Left lung (tissue), 10 donors: ENCODE measurements around the gene CMKLR1. TPM values are rescaled to one million over a fixed set of nuclear protein-coding genes. Genes with fewer than 3 reads are reported as not detected.
A peak's percentile ranks its signal among the peaks of the same experiment; 100 is the strongest.

ENCODE experiments used
- ATAC-seq: fragments of 200-7000 bp; cut with Tn5 transposase; one replicate; pipeline ENCODE4 v1.9.1; 2020; ENCODE audit warnings: moderate library complexity
- DNase-seq, 4 donors: peaks; one replicate each; pipeline ENCODE4 v3.0.0-alpha.2; 2013 to 2020
- H3K27ac ChIP-seq, 2 donors: fragments of 200-600 bp; sonication (generic) in 1 of 2; one replicate each; pipeline versions ENCODE4 v1.5.0 to v1.8.0; 2020 to 2021
- H3K27me3 ChIP-seq, 2 donors: fragments of 200-600 bp; sonication (generic) in 1 of 2; one replicate each; pipeline versions ENCODE4 v1.5.0 to v1.8.0; 2020 to 2021
- H3K36me3 ChIP-seq, 2 donors: fragments of 200-600 bp; sonication (generic) in 1 of 2; one replicate each; pipeline versions ENCODE4 v1.5.0 to v1.8.0; 2020 to 2021
- H3K4me1 ChIP-seq, 2 donors: fragments of 200-600 bp; one replicate each; pipeline ENCODE4 v1.8.0; 2021
- H3K4me3 ChIP-seq, 2 donors: fragments of 200-600 bp; sonication (generic) in 1 of 2; one replicate each; pipeline versions ENCODE4 v1.5.0 to v1.8.0; 2020 to 2021; ENCODE audit warnings: mild to moderate bottlenecking in 1 of 2
- H3K9me3 ChIP-seq, 2 donors: fragments of 200-600 bp; sonication (generic) in 1 of 2; one replicate each; pipeline versions ENCODE4 v1.5.0 to v1.8.0; 2020 to 2021
- intact Hi-C, 2 donors: fragments of 100-400 bp; cut with DNase I; formaldehyde crosslinking; loops; one replicate each; pipeline versions ENCODE4 v1.11.2 to v1.14.2; 2022
- polyA plus RNA-seq, 6 donors: library from polyadenylated mRNA; unstranded; fragments of 120-200 nt; gene quantifications; one replicate each; pipeline ENCODE4 v1.2.1, GENCODE V29; 2013; ENCODE audit not compliant: insufficient read length in 6 of 6
- total RNA-seq, 2 donors: library from RNA; stranded (reverse); fragmentation: NEBNext Ultra II Directional; extraction: Animal tissue kit (Norgen Biotek cat#: 25700); gene quantifications; one replicate each; pipeline ENCODE4 v1.2.1, GENCODE V29; 2021
- TF ChIP-seq, protein P1 (sequence below), 2 donors: fragments of 200-600 bp; sonication (generic) in 1 of 2; IDR thresholded peaks; one replicate each; pipeline versions ENCODE4 v1.5.0 to v1.8.0; 2021; ENCODE audit warnings: antibody characterized with exemption in 2 of 2
- donor health status: DM: no; HTN: yes; CAD: no.
- donor health status: DM: no; HTN: no; CAD: no.

The CMKLR1 gene
- total and polyA plus RNA-seq, 8 donors: 10.1 to 31.2 (median 12.9) TPM

DNA sequence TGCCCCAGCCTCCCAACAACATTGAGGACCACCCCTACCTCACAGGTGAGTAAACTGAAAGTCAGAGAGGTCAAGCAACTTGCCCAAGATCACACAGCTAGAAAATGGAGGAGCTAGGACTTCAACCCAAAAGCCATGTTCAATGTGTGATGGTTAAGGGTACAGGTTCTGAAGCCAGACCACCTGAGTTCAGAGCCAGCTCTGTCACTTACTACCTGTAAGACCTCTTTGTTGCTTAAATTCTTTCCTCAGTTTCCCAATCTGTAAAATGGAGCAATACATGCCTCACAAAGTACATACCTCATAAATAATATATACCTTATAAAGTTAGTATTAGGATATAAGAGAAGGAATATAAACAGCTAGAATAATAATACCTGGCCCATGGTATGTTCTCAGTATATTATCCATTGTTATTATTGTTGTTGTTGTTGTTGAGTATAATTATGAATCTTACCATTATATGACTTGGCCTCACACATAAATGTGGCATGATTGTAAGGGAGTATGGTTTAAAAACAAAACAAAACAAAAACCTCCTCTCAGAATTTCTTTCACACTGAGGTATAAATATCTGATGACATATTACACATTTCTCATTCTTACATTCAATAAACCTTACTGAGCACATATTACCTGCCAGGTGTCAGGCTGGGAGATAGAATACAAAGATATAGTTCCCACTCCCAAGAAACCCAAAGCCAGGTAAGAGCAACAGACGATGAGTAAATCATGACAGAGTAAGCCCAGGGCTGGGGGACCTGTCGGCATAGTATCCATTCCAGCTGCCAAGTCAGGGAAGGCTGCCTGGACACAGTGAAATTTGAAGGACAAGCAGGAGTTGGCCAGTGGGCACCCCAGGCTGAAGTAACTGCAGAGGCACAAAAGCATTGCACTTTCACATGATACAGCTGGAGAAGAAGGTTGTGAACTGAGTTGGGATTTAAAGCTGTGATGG is 19.6 kb downstream of the CMKLR1 start:
- Histone ChIP-seq H3K4me3 (no peak overlapping the region), H3K9me3 (no peaks in the 10 kb centered on the region), H3K27ac (no peak overlapping the region), H3K27me3 (no peaks in the 10 kb centered on the region), H3K4me1 (peaks cover 0 to 47% of the 10 kb centered on the region in 2 donors), H3K36me3 (peaks cover 0 to 7% of the 10 kb centered on the region in 2 donors)
- ATAC-seq (no peak), DNase-seq (no peak)
- TF ChIP-seq, protein P1, sequence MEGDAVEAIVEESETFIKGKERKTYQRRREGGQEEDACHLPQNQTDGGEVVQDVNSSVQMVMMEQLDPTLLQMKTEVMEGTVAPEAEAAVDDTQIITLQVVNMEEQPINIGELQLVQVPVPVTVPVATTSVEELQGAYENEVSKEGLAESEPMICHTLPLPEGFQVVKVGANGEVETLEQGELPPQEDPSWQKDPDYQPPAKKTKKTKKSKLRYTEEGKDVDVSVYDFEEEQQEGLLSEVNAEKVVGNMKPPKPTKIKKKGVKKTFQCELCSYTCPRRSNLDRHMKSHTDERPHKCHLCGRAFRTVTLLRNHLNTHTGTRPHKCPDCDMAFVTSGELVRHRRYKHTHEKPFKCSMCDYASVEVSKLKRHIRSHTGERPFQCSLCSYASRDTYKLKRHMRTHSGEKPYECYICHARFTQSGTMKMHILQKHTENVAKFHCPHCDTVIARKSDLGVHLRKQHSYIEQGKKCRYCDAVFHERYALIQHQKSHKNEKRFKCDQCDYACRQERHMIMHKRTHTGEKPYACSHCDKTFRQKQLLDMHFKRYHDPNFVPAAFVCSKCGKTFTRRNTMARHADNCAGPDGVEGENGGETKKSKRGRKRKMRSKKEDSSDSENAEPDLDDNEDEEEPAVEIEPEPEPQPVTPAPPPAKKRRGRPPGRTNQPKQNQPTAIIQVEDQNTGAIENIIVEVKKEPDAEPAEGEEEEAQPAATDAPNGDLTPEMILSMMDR (IDR thresholded peaks at IDR 0.05): no peak
- intact Hi-C loops: no loop called here

DNA sequence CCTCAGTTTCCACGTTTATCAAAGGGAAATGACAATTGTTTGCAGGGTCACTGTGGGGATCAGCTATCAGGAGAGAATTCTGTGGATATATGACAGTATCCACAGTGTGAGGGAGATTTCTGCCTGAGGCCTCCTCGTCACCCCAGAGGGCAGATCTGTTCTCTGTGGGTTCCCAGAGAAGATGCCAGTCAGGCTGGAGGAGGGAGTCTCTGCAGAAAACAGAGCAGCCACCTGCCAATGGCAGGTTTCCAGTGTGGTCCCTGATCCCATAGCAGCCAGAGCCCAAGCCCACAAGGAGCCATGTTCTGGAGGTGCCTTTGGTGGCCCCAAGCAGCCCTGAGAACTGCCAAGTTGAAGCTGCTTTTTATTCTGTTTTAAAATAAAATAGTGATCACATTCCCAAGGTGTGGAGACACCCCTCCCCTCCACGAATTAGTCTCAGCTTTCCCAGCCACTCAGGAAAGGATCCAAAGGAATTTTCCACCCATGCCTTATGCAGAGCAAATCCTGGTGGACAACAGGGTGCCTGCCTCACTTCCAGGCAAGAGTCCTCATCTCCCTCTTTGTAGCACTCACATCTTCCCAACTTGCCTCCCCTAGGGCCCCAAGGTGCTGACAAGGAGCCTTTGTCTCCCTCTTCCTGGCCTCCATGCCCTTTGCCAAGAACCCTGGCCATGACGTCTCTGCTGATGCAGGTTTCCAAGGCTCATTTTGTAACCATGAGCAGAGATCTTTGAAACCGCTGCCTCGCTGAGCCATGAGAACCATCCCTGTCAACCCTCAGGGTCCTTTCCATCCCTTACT is 20.4 kb downstream of the CMKLR1 start:
- ATAC-seq: no peak
- H3K27ac ChIP-seq: no peak overlapping the region
- TF ChIP-seq, protein P1 (IDR thresholded peaks at IDR 0.05): no peak
- intact Hi-C loops: no loop called here
- H3K4me3 ChIP-seq: no peak overlapping the region
- peaks cover 6 to 55% of the 10 kb centered on the region in 2 donors for H3K4me1 ChIP-seq
- no peaks in the 10 kb centered on the region for H3K9me3 ChIP-seq
- DNase-seq: no peak
- H3K36me3 ChIP-seq: peaks cover 0 to 4% of the 10 kb centered on the region in 2 donors
- no peaks in the 10 kb centered on the region for H3K27me3 ChIP-seq

DNA sequence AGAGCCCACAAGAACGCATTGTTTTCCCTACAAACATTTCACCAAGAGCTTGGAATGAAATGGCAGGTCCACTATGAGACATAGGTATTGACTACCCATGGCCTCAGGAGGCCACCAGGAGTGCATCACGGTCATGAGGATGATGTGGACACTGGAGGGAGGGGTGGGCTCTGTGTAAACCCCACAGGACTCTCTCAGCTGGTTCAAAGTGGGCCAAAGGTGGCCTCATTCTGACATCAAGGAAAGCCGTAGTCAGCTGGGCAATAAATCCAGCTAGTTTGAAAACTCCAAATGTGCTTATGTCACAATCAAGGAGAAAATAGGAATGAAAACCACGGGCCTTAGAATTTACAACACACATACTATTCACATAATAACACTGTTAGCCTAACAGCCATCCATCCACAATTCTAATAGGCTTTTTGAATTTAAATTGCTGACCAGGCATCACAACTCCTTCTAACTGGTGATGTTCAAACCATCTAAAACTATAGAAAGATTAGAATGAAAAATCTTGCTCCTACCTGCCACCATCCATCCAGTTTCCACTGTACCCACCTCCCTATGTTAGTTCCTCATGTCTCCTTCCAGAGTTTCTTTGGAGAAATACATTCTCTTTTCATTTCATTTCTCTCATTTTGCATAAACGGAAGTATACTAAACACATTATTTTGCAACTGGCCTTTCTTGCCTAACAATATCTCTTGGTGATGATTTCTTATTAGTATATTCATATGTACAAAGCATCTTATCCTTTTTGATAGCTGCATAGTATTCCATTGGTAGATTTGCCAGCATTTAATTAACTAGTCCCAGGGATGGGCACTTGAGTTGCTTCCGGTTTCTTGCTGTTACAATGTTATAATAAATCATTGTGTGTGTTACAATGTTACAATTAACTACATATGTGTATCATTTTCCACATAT is 21.5 kb downstream of the CMKLR1 start:
- TF ChIP-seq, protein P1 (IDR thresholded peaks at IDR 0.05): no peak
- Histone ChIP-seq H3K27ac (peak overlapping the region in 1 of 2 donors; percentile 61), H3K4me3 (no peak overlapping the region), H3K4me1 (peaks cover 17 to 65% of the 10 kb centered on the region in 2 donors), H3K27me3 (no peaks in the 10 kb centered on the region), H3K9me3 (no peaks in the 10 kb centered on the region), H3K36me3 (no peaks in the 10 kb centered on the region)
- intact Hi-C loops: no loop called here
- DNase-seq (no peak), ATAC-seq (no peak)

DNA sequence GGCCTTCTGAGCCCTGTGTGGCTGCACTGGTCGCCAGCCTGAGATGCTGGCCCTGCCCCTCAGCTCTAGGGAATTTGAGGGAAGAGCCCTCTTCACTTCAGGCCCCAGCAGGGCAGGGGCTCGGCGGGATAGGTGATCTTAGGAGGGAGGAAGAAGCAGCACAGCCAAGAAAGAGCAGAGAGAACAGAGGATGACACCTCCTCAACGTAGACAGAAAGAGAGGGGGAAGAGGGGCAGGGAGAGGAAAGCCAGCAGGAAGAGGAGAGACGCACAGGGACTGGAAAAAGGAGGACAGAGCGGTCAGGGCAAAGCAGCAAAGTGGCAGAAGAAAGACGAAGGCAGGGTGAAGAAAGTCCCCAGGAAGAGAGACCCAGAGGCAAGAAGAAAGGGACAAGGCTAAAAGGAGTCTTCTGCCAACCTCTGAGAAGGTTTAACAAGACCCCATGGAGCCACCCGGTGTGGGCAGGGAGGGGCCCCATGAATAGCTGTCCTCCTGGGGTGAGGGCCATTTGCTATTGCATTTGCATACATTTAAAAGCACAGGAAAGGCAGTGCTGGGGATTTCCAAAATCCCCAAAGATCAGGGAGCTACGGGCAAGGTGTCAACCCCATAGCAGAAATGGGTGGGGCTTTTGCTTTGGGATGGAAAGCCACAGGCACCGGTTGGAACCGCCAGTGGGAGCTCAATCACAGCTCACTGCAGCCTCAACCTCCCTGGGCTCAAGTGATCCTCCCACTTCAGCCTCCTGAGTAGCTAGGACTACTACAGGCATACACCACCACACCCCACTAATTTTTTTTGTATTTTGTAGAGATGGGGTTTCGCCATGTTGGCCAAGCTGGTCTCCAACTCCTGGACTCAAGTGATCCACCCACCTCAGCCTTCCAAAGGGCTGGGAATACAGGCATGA is 22.7 kb downstream of the CMKLR1 start:
- H3K4me1 ChIP-seq: peaks cover 23 to 74% of the 10 kb centered on the region in 2 donors

More for the DNA sequence above, 22.7 kb downstream of the CMKLR1 start:
- TF ChIP-seq, protein P1 (IDR thresholded peaks at IDR 0.05): no peak
- peak overlapping the region in 1 of 2 donors; percentile 61 for H3K27ac ChIP-seq
- DNase-seq (no peak), ATAC-seq (no peak)
- no peaks in the 10 kb centered on the region for H3K27me3 ChIP-seq
- no peaks in the 10 kb centered on the region for H3K9me3 ChIP-seq
- H3K4me3 ChIP-seq: no peak overlapping the region
- no peaks in the 10 kb centered on the region for H3K36me3 ChIP-seq
- intact Hi-C loops: no loop called here
